ENCODE results near the gene KLHL25.

Gene KLHL25

DNA sequence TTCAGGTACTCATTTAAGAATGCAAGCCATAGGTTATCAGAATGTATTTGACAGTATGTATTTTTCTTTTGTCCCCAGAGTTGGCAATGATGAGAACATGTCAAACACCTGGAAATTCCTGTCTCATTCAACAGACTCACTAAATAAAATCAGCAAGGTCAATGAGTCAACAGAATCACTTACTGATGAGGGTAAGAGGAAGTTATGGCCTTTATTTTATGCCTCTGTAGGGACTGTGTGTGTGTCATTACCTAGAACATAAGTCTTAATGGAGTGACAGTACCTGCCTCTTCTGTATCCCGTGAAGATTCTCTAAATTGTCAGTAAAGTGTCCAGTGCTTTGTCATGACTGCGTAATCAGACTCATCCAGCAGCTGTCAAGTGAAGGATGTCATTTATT, 77.5 kb downstream of the KLHL25 start:
- DNase-seq (ENCODE audit: low read depth, low spot score) = no peak

DNA sequence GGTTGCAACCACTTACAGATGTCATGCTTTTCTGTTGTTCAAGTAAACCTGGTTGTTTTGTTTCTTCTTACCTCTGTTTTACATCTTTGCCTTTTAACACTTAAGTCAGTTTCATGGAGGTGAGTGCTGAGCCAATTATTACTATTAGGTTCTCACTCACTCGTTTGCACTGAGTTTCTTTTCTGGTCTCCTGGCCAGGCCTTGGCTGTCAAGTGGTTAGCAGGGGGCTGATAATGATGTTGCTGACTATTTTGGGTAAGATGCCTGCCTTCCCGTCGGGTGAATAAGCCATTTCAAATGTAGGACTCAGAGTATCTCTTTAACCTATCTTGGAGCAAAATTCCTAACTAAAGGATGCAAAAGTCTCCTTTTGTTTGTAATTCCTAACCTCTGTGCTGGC, 78.5 kb downstream of the KLHL25 start:
- DNase-seq (ENCODE audit: low read depth, low spot score) = no peak

DNA sequence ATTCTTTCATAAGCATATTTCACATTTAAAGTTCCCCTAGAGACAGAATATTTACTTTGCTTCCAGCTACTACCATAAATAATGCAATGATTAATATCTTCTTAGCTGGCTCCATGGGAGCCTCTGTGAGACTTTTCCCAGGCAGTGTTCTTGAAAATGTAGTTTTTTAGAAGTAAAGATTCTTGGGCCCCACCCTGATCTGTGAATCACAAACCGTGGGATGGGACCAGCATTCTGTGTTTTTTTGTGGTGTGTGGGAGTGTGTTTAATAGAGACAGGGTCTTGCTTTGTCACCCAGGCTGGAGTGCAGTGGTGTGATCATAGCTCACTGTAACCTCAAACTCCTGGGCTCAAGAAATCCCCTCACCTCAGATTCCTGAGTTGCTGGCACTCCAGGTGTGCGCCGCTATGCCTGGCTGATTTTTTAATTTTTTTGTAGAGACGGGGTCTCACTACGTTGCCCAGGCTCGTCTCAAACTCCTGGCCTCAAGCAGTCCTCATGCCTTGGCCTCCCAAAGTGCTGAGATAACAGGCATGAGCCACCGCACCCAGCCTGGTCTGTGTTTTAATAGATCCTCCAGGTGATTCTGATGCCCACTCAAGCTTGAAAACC, 83.0 kb downstream of the KLHL25 start:
- DNase-seq (ENCODE audit: low read depth, low spot score) = no peak

GRCh38 chr15:85710340-85710842, 84.3 kb downstream of the KLHL25 start:
- DNase-seq (ENCODE audit: low read depth, low spot score) = no peak

All from activated CD4-positive, CD25-positive, alpha-beta regulatory T cell treated with anti-CD3 and anti-CD28 coated beads, Interleukin-2, amount 50 U/mL, for 16 hours (primary cell).